Activated CD4-positive, alpha-beta T cell treated with anti-CD3 and anti-CD28 coated beads, Interleukin-2, amount 10 ng/mL, durations not matched to agents 24 days and 14 days (primary cell): ENCODE results near the gene PRKN. TPM values are rescaled to one million over a fixed set of nuclear protein-coding genes. Genes with fewer than 3 reads are reported as not detected.
A peak's percentile ranks its signal among the peaks of the same experiment; 100 is the strongest.

ENCODE experiments used
- DNase-seq: peaks from one replicate; pipeline ENCODE4 v3.0.0; 2022
- H3K27ac Mint-ChIP-seq: one replicate; pipeline ENCODE4 v1.8.0; 2022; ENCODE audit warnings: mild to moderate bottlenecking, mixed read lengths
- H3K27me3 Mint-ChIP-seq: one replicate; pipeline ENCODE4 v1.8.0; 2022; ENCODE audit warnings: mixed read lengths
- H3K36me3 Mint-ChIP-seq: one replicate; pipeline ENCODE4 v1.8.0; 2022; ENCODE audit warnings: low read depth, mild to moderate bottlenecking, mixed read lengths
- H3K4me1 Mint-ChIP-seq: one replicate; pipeline ENCODE4 v1.8.0; 2021; ENCODE audit warnings: mixed read lengths
- H3K4me3 Mint-ChIP-seq: one replicate; pipeline ENCODE4 v1.8.0; 2022; ENCODE audit warnings: mild to moderate bottlenecking, moderate library complexity, mixed read lengths
- H3K9me3 Mint-ChIP-seq: one replicate; pipeline ENCODE4 v1.8.0; 2021; ENCODE audit warnings: mixed read lengths
- intact Hi-C: fragments of 100-400 bp; cut with micrococcal nuclease; formaldehyde crosslinking; loops from one replicate; pipeline ENCODE4 v1.15.1; 2023
- total RNA-seq: library from RNA; stranded (reverse); gene quantifications from 2 replicates; pipeline ENCODE4 v1.2.3, GENCODE V29; 2022

The PRKN gene
- total RNA-seq, 1 donor from 2014 or later = not detected

- intact Hi-C loops = no loop called here
These were observed 764.4 kb downstream of the PRKN start for GRCh38 chr6:161963181-161963580.

GRCh38 chr6:161961796-161962195 lies 765.8 kb downstream of the PRKN start:
- H3K4me1 Mint-ChIP-seq = no peaks in the 10 kb centered on the region
- no peak for DNase-seq
- no peak overlapping the region for H3K27ac Mint-ChIP-seq
- no peak overlapping the region for H3K4me3 Mint-ChIP-seq
- intact Hi-C loops = no loop called here
- no peaks in the 10 kb centered on the region for H3K9me3 Mint-ChIP-seq
- H3K36me3 Mint-ChIP-seq = no peaks in the 10 kb centered on the region
- H3K27me3 Mint-ChIP-seq = no peaks in the 10 kb centered on the region

More at GRCh38 chr6:161963181-161963580, 764.4 kb downstream of the PRKN start:
- Mint-ChIP-seq H3K4me3 (no peak overlapping the region), H3K9me3 (peaks cover 4% of the 10 kb centered on the region), H3K36me3 (no peaks in the 10 kb centered on the region), H3K4me1 (no peaks in the 10 kb centered on the region), H3K27me3 (no peaks in the 10 kb centered on the region), H3K27ac (no peak overlapping the region)
- no peak for DNase-seq

GRCh38 chr6:161961046-161961445 lies 766.5 kb downstream of the PRKN start:
- Mint-ChIP-seq H3K4me1 (no peaks in the 10 kb centered on the region), H3K9me3 (no peaks in the 10 kb centered on the region), H3K27me3 (no peaks in the 10 kb centered on the region), H3K36me3 (no peaks in the 10 kb centered on the region), H3K4me3 (no peak overlapping the region), H3K27ac (no peak overlapping the region)
- DNase-seq = no peak
- intact Hi-C loops = no loop called here

- H3K4me1 Mint-ChIP-seq = no peaks in the 10 kb centered on the region
- intact Hi-C loops = no loop called here
- no peak overlapping the region for H3K4me3 Mint-ChIP-seq
- H3K27ac Mint-ChIP-seq = no peak overlapping the region
- DNase-seq = no peak
- H3K27me3 Mint-ChIP-seq = no peaks in the 10 kb centered on the region
- H3K9me3 Mint-ChIP-seq = no peaks in the 10 kb centered on the region
- H3K36me3 Mint-ChIP-seq = no peaks in the 10 kb centered on the region
These were observed 768.5 kb downstream of the PRKN start for GRCh38 chr6:161959072-161959471.

- H3K4me3 Mint-ChIP-seq = no peak overlapping the region
- no peaks in the 10 kb centered on the region for H3K4me1 Mint-ChIP-seq
- H3K9me3 Mint-ChIP-seq = no peaks in the 10 kb centered on the region
- H3K27me3 Mint-ChIP-seq = no peaks in the 10 kb centered on the region
- intact Hi-C loops = no loop called here
- H3K27ac Mint-ChIP-seq = no peak overlapping the region
- H3K36me3 Mint-ChIP-seq = no peaks in the 10 kb centered on the region
- no peak for DNase-seq
These were observed 771.5 kb downstream of the PRKN start for GRCh38 chr6:161956082-161956481.

- no peak for DNase-seq
- Mint-ChIP-seq H3K36me3 (no peaks in the 10 kb centered on the region), H3K9me3 (no peaks in the 10 kb centered on the region), H3K4me3 (no peak overlapping the region), H3K27ac (no peak overlapping the region), H3K27me3 (no peaks in the 10 kb centered on the region), H3K4me1 (no peaks in the 10 kb centered on the region)
- intact Hi-C loops = no loop called here
These were observed 772.8 kb downstream of the PRKN start for GRCh38 chr6:161954699-161955276.

- H3K4me3 Mint-ChIP-seq = no peak overlapping the region
- H3K27ac Mint-ChIP-seq = no peak overlapping the region
- no peak for DNase-seq
- H3K9me3 Mint-ChIP-seq = no peaks in the 10 kb centered on the region
- intact Hi-C loops = no loop called here
- H3K36me3 Mint-ChIP-seq = no peaks in the 10 kb centered on the region
- H3K27me3 Mint-ChIP-seq = no peaks in the 10 kb centered on the region
- H3K4me1 Mint-ChIP-seq = no peaks in the 10 kb centered on the region
These were observed 773.5 kb downstream of the PRKN start for GRCh38 chr6:161954077-161954476.

- no peaks in the 10 kb centered on the region for H3K36me3 Mint-ChIP-seq
- no peaks in the 10 kb centered on the region for H3K4me1 Mint-ChIP-seq
- no peak for DNase-seq
- no peak overlapping the region for H3K4me3 Mint-ChIP-seq
- peaks cover 2% of the 10 kb centered on the region for H3K27me3 Mint-ChIP-seq
- no peak overlapping the region for H3K27ac Mint-ChIP-seq
- intact Hi-C loops = no loop called here
- H3K9me3 Mint-ChIP-seq = no peaks in the 10 kb centered on the region
These were observed 776.4 kb downstream of the PRKN start for GRCh38 chr6:161951126-161951525.

GRCh38 chr6:161949531-161949930 lies 778.0 kb downstream of the PRKN start:
- Mint-ChIP-seq H3K27ac (no peak overlapping the region), H3K4me3 (no peak overlapping the region), H3K4me1 (no peaks in the 10 kb centered on the region), H3K27me3 (peaks cover 2% of the 10 kb centered on the region), H3K9me3 (no peaks in the 10 kb centered on the region), H3K36me3 (no peaks in the 10 kb centered on the region)
- no peak for DNase-seq
- intact Hi-C loops = no loop called here

- Mint-ChIP-seq H3K36me3 (no peaks in the 10 kb centered on the region), H3K4me1 (no peaks in the 10 kb centered on the region), H3K9me3 (no peaks in the 10 kb centered on the region), H3K27ac (no peak overlapping the region), H3K4me3 (no peak overlapping the region), H3K27me3 (peaks cover 2% of the 10 kb centered on the region)
- intact Hi-C loops = no loop called here
- DNase-seq = no peak
These were observed 779.1 kb downstream of the PRKN start for GRCh38 chr6:161948462-161948861.

- no peak for DNase-seq
- Mint-ChIP-seq H3K4me3 (no peak overlapping the region), H3K36me3 (no peaks in the 10 kb centered on the region), H3K27me3 (peaks cover 2% of the 10 kb centered on the region), H3K27ac (no peak overlapping the region), H3K9me3 (no peaks in the 10 kb centered on the region), H3K4me1 (no peaks in the 10 kb centered on the region)
- intact Hi-C loops = no loop called here
These were observed 780.2 kb downstream of the PRKN start for GRCh38 chr6:161947371-161947770.

GRCh38 chr6:161946461-161946860 lies 781.1 kb downstream of the PRKN start:
- Mint-ChIP-seq H3K27me3 (peaks cover 2% of the 10 kb centered on the region), H3K4me3 (no peak overlapping the region), H3K27ac (no peak overlapping the region), H3K4me1 (no peaks in the 10 kb centered on the region), H3K9me3 (no peaks in the 10 kb centered on the region), H3K36me3 (no peaks in the 10 kb centered on the region)
- intact Hi-C loops = no loop called here
- DNase-seq = no peak

GRCh38 chr6:161943561-161943960 lies 784.0 kb downstream of the PRKN start:
- no peaks in the 10 kb centered on the region for H3K9me3 Mint-ChIP-seq
- no peak for DNase-seq
- no peak overlapping the region for H3K4me3 Mint-ChIP-seq

GRCh38 chr6:161941565-161941964 lies 786.0 kb downstream of the PRKN start:
- H3K27ac Mint-ChIP-seq = no peak overlapping the region
- no peaks in the 10 kb centered on the region for H3K9me3 Mint-ChIP-seq
- no peak for DNase-seq
- H3K4me1 Mint-ChIP-seq = no peaks in the 10 kb centered on the region
- intact Hi-C loops = no loop called here
- H3K27me3 Mint-ChIP-seq = peaks cover 2% of the 10 kb centered on the region
- no peaks in the 10 kb centered on the region for H3K36me3 Mint-ChIP-seq
- H3K4me3 Mint-ChIP-seq = no peak overlapping the region

More at GRCh38 chr6:161943561-161943960, 784.0 kb downstream of the PRKN start:
- Mint-ChIP-seq H3K27me3 (peaks cover 2% of the 10 kb centered on the region), H3K36me3 (no peaks in the 10 kb centered on the region), H3K4me1 (no peaks in the 10 kb centered on the region), H3K27ac (no peak overlapping the region)
- intact Hi-C loops = no loop called here

GRCh38 chr6:161940519-161940918 lies 787.0 kb downstream of the PRKN start:
- no peaks in the 10 kb centered on the region for H3K9me3 Mint-ChIP-seq
- H3K27me3 Mint-ChIP-seq = no peaks in the 10 kb centered on the region
- no peak overlapping the region for H3K4me3 Mint-ChIP-seq
- no peaks in the 10 kb centered on the region for H3K4me1 Mint-ChIP-seq
- intact Hi-C loops = no loop called here
- no peaks in the 10 kb centered on the region for H3K36me3 Mint-ChIP-seq
- no peak overlapping the region for H3K27ac Mint-ChIP-seq
- DNase-seq = peak; percentile 3
